Neural crest cell (in vitro differentiated cells): ENCODE measurements around the gene HOXA6. TPM values are rescaled to one million over a fixed set of nuclear protein-coding genes. Genes with fewer than 3 reads are reported as not detected.

ENCODE experiments used
- DNase-seq: peaks from one replicate; pipeline ENCODE4 v3.0.0; 2021; ENCODE audit warnings: low read depth, mixed read lengths, low spot score
- H3K27ac Mint-ChIP-seq: one replicate; pipeline ENCODE4 v1.8.0; 2021; ENCODE audit warnings: mild to moderate bottlenecking, mixed read lengths; ENCODE audit not compliant: unreplicated experiment
- H3K27me3 Mint-ChIP-seq: 2 replicates; pipeline ENCODE4 v1.8.0; 2021; ENCODE audit warnings: low read depth, mild to moderate bottlenecking, mixed read lengths
- H3K36me3 Mint-ChIP-seq: 2 replicates; pipeline ENCODE4 v1.8.0; 2021; ENCODE audit warnings: low read depth, mild to moderate bottlenecking, mixed read lengths
- H3K4me1 Mint-ChIP-seq: 2 replicates; pipeline ENCODE4 v1.8.0; 2021; ENCODE audit warnings: mixed read lengths
- H3K4me3 Mint-ChIP-seq: one replicate; pipeline ENCODE4 v1.8.0; 2021; ENCODE audit warnings: mild to moderate bottlenecking, mixed read lengths
- H3K9me3 Mint-ChIP-seq: 2 replicates; pipeline ENCODE4 v1.8.0; 2021; ENCODE audit warnings: mixed read lengths
- total RNA-seq: library from RNA; stranded (reverse); gene quantifications from 2 replicates; pipeline ENCODE4 v1.2.1, GENCODE V29; 2021
- TF ChIP-seq, protein P1 (sequence below): fragments of 200-600 bp; sonication (generic); conservative IDR thresholded peaks from 2 replicates; pipeline ENCODE4 v1.5.0; 2021; ENCODE audit warnings: antibody characterized with exemption, mild to moderate bottlenecking

Gene HOXA6
- total RNA-seq, 1 donor from 2014 or later = 1.6 TPM

DNA sequence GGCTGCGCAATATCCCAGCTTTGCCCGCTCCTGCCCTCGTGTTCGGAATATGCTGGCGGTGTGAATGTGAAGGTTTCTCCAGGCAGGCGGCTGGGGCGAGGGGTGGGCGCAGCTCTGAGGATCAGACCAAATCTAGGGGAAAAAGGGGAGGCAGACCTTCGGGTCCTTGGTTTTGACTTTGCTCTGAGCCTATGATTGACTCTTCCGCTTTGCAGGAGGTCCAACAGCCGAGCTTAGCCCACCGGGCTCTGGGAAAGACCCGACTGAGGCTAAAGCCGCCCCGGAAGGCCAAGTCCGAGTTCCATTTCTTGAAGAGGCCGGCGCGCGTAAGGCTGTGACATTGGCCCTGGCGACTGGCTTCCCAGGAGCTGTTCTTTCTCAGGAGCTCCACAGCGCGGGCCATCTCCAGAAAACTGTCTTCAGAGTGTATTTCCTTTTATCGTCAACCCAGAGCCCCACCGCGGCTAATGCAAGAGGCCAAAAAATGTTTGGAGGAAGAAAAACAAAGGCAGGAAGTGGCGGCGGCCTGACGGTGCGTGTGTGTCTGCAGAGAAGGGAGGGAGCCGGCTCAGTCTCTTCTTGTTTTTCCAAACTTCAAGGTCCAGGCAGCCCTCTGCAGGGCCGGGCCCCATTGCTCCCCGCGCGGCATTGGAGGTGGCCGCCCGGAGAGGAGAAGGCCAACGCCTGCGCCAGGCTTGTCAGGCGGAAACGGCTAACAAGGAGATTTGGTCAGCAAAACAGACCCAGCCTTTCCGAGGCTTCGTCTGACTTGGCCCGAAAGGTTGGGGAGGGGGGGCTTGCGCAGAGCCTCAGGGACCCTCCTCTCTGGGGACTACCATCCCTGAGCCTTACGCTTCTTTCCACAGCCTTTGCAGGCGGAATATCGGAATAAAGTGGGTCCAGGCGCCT, 41.1 kb upstream of the HOXA6 start:
- Mint-ChIP-seq H3K27me3 (peaks cover 99% of the 10 kb centered on the region), H3K27ac (no peak overlapping the region), H3K4me3 (peak overlapping the region; percentile 34), H3K36me3 (peaks cover 5% of the 10 kb centered on the region), H3K4me1 (peaks cover 10% of the 10 kb centered on the region), H3K9me3 (no peaks in the 10 kb centered on the region)
- DNase-seq = no peak
- TF ChIP-seq, protein P1, sequence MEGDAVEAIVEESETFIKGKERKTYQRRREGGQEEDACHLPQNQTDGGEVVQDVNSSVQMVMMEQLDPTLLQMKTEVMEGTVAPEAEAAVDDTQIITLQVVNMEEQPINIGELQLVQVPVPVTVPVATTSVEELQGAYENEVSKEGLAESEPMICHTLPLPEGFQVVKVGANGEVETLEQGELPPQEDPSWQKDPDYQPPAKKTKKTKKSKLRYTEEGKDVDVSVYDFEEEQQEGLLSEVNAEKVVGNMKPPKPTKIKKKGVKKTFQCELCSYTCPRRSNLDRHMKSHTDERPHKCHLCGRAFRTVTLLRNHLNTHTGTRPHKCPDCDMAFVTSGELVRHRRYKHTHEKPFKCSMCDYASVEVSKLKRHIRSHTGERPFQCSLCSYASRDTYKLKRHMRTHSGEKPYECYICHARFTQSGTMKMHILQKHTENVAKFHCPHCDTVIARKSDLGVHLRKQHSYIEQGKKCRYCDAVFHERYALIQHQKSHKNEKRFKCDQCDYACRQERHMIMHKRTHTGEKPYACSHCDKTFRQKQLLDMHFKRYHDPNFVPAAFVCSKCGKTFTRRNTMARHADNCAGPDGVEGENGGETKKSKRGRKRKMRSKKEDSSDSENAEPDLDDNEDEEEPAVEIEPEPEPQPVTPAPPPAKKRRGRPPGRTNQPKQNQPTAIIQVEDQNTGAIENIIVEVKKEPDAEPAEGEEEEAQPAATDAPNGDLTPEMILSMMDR = no peak

DNA sequence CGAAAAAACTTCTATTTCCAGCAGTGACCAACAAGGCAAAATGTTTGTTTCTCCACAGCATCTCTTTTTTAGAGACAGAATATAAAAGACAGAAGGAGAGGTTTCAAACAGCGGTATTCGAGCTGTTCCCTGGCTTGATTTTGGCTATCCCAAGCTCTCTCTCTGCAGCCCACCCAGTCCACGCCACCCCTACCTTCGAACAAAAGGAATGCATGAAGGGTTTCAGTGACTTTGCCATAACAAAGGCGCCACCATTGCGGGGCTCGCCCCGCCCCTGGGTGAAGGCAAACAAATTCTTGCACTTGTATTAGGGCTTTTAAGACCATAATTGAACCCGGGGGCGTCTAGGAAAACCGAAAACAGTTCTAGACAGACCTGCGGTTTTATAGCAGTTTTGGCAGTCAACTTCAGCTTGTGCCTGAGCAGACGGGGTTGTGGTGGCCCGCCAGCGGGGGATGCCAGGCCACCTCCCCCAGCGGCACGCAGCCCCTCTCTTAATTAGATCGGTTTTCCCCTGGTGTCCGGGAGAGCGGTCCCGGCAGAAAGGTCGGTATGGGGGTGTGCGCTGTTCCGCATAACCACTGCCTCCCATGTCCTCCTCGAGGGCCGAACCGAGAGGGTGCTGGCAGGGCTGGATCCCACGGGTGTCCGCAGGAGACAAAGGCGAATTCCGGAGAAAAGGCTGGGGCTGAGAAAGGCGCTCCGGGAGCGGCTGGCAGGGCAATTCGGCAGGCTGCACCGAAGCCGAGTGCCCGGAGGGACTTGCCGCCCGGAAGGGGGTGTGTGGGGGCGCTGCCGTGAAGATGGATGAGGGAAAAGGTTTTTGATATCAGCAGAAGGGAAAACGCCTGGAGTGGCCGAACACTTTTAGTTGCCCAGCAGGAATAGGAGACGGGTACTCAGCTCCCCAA, 40.2 kb upstream of the HOXA6 start:
- H3K27ac Mint-ChIP-seq = no peak overlapping the region
- DNase-seq = no peak
- H3K27me3 Mint-ChIP-seq = peaks cover 99% of the 10 kb centered on the region
- TF ChIP-seq, protein P1 = no peak
- peaks cover 5% of the 10 kb centered on the region for H3K36me3 Mint-ChIP-seq
- H3K9me3 Mint-ChIP-seq = no peaks in the 10 kb centered on the region
- H3K4me3 Mint-ChIP-seq = peak overlapping the region; percentile 34
- H3K4me1 Mint-ChIP-seq = peaks cover 10% of the 10 kb centered on the region

DNA sequence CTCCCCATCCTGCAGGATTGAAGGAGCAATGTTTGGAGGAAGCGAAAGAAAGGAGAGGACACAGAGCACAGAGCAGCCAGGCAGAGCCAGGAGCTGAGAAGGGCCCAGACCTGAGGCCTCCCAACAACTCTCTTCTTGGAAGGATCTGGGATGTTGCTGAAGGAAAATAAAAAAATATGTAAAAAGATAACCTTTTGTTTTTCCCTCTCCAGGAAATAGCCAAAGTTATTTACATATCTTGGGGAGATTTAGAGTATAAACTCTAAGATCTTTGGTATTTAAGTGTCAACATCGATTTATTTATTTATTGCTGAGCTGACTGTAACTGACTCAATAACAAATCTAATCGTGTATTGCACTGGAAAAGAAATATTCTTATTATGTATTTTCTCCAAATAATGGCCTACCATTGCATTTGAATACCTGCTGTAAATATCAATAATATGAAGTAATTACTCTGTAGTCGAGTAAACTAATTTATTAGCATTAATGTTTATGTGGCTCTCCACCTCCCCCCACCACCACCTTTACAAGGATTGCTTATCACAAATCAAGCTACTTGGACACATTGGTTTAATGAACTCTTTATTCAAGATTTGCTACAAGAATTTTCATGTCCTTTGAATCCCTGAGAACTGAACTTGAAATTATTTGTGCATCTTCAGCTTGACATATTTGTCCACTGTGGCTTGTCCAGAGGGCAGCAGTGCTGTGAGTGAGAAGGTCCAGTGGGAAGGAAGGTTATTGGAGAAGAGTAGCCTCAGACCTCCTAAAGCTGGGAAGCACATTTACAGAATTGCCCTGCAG, 39.3 kb upstream of the HOXA6 start:
- no peak for DNase-seq
- Mint-ChIP-seq H3K4me3 (no peak overlapping the region), H3K27ac (no peak overlapping the region), H3K27me3 (peaks cover 100% of the 10 kb centered on the region), H3K4me1 (peaks cover 10% of the 10 kb centered on the region), H3K36me3 (peaks cover 5% of the 10 kb centered on the region), H3K9me3 (no peaks in the 10 kb centered on the region)
- TF ChIP-seq, protein P1 = no peak

DNA sequence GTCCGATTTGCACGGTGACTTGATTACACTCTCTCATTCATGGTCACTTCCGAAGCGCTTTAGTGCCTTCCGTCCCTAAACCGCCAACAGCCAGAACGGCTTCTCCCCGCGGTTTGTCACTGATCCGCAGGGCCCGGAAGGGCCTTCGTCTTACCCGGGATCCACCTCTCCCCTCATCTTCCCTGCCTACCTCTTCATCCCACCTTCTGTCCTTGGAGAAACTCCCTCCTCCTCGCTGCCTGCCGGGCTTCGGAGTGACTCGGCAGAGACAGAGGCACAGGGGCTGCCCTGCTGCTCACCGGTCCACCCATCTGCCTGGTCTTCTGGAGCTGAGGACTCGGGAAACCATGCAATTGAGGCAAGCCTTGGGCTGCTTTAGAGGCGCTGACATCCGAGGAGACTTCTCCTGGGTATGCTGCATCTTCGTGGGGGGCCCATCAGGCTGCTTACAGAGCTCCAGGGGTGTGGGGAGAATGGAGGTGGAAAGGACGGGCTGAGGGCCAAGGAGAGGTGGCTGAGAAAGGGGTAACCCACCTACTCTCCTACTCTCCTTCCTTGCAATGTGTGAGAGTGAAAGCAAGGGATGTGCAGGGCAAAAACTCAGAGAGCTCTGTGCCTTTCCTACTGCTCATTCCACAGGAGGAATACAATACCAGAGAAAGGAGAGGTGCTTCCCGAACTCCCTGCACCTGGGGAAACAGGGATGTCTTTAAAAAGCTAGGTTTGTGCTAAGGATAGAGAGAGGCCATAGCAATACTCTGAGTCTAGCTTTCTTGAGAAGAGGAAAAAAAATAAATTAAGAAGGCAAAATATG, 38.5 kb upstream of the HOXA6 start:
- H3K4me3 Mint-ChIP-seq = peak overlapping the region; percentile 2
- H3K9me3 Mint-ChIP-seq = no peaks in the 10 kb centered on the region
- TF ChIP-seq, protein P1 = no peak
- no peak for DNase-seq
- H3K36me3 Mint-ChIP-seq = peaks cover 5% of the 10 kb centered on the region
- peaks cover 100% of the 10 kb centered on the region for H3K27me3 Mint-ChIP-seq
- peaks cover 10% of the 10 kb centered on the region for H3K4me1 Mint-ChIP-seq
- H3K27ac Mint-ChIP-seq = no peak overlapping the region
